ENCODE results near the gene PNLDC1.

- TF ChIP-seq, protein P1, sequence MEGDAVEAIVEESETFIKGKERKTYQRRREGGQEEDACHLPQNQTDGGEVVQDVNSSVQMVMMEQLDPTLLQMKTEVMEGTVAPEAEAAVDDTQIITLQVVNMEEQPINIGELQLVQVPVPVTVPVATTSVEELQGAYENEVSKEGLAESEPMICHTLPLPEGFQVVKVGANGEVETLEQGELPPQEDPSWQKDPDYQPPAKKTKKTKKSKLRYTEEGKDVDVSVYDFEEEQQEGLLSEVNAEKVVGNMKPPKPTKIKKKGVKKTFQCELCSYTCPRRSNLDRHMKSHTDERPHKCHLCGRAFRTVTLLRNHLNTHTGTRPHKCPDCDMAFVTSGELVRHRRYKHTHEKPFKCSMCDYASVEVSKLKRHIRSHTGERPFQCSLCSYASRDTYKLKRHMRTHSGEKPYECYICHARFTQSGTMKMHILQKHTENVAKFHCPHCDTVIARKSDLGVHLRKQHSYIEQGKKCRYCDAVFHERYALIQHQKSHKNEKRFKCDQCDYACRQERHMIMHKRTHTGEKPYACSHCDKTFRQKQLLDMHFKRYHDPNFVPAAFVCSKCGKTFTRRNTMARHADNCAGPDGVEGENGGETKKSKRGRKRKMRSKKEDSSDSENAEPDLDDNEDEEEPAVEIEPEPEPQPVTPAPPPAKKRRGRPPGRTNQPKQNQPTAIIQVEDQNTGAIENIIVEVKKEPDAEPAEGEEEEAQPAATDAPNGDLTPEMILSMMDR (IDR thresholded peaks at IDR 0.05; ENCODE audit: insufficient read depth, low read depth, low read length), result no peak
- TF ChIP-seq EZH2 (IDR thresholded peaks at IDR 0.05; ENCODE audit: insufficient read depth, low read length), result no peak
Measured at GRCh38 chr6:159754401-159754800, 45.7 kb upstream of the PNLDC1 start.
